OCI-LY7 (cell line): ENCODE data around the gene TRIM28. TPM values are rescaled to one million over a fixed set of nuclear protein-coding genes. Genes with fewer than 3 reads are reported as not detected.

Experiments
- BruUV-seq: library from RNA; stranded (reverse); fragments of 400-500 nt; replicated peaks from 2 replicates; lab custom pipeline; 2021; lab: Mats Ljungman, UMichigan
- CTCF ChIA-PET: fragments of 300-600 bp; sonication (Branson Sonifier 250); formaldehyde crosslinking; loops from one replicate; lab custom pipeline; 2022; ENCODE audit warnings: antibody characterized with exemption; ENCODE audit not compliant: unreplicated experiment; lab: Charles Lee
- POLR2A ChIA-PET: fragments of 300-600 bp; sonication (Branson Sonifier 250); formaldehyde crosslinking; loops from one replicate; lab custom pipeline; 2022; ENCODE audit warnings: antibody characterized with exemption; lab: Charles Lee
- DNase-seq: peaks from one replicate; pipeline ENCODE4 v3.0.0-alpha.2; 2015; ENCODE audit warnings: low spot score
- H2AFZ ChIP-seq: fragments of 200-600 bp; sonication (generic), shearing (Covaris generic); 2 replicates; pipeline ENCODE4 v1.6.1; 2014; ENCODE audit warnings: mild to moderate bottlenecking, antibody characterized with exemption, low read length, moderate library complexity
- H3K27ac ChIP-seq: fragments of 200-600 bp; sonication (generic); 2 replicates; pipeline ENCODE4 v1.5.1; 2014; ENCODE audit warnings: mixed run types, low read depth, mild to moderate bottlenecking, moderate library complexity, low read length, inconsistent platforms; ENCODE audit not compliant: poor library complexity, severe bottlenecking
- H3K36me3 ChIP-seq: fragments of 200-600 bp; sonication (generic); 2 replicates; pipeline ENCODE4 v1.6.1; 2014; ENCODE audit warnings: mild to moderate bottlenecking, antibody characterized with exemption, low read length, moderate library complexity, mixed read lengths; ENCODE audit not compliant: insufficient read depth
- H3K4me1 ChIP-seq: fragments of 200-600 bp; sonication (generic); 2 replicates; pipeline ENCODE4 v1.5.1; 2014; ENCODE audit warnings: mild to moderate bottlenecking, low read length; ENCODE audit not compliant: insufficient read depth, poor library complexity, severe bottlenecking
- H3K4me2 ChIP-seq: fragments of 200-600 bp; sonication (generic); 2 replicates; pipeline ENCODE4 v1.6.1; 2014; ENCODE audit warnings: mild to moderate bottlenecking, low read length
- H3K4me3 ChIP-seq: fragments of 200-600 bp; sonication (generic); 2 replicates; pipeline ENCODE4 v1.5.1; 2014; ENCODE audit warnings: mild to moderate bottlenecking, low read depth, low read length; ENCODE audit not compliant: poor library complexity, severe bottlenecking
- H3K79me2 ChIP-seq: fragments of 200-600 bp; sonication (generic); 2 replicates; pipeline ENCODE4 v1.6.1; 2016; ENCODE audit warnings: low read depth, mild to moderate bottlenecking, low read length, moderate library complexity, mixed read lengths; ENCODE audit not compliant: insufficient read depth
- H3K9me2 ChIP-seq: fragments of 200-600 bp; sonication (generic); 2 replicates; pipeline ENCODE4 v1.6.1; 2016; ENCODE audit warnings: mild to moderate bottlenecking, low read length, mixed read lengths; ENCODE audit not compliant: insufficient read depth
- H3K9me3 ChIP-seq: fragments of 200-600 bp; sonication (generic); 2 replicates; pipeline ENCODE4 v1.6.1; 2014; ENCODE audit warnings: mild to moderate bottlenecking, mixed run types, low read length, mixed read lengths
- H4K20me1 ChIP-seq: fragments of 200-600 bp; sonication (generic); 2 replicates; pipeline ENCODE4 v1.6.1; 2014; ENCODE audit warnings: mild to moderate bottlenecking, antibody characterized with exemption, low read length, moderate library complexity, mixed read lengths; ENCODE audit not compliant: insufficient read depth
- CTCF ChIP-seq: fragments of 200-600 bp; sonication (generic); conservative IDR thresholded peaks from 2 replicates; pipeline ENCODE4 v1.5.1; 2014; ENCODE audit warnings: mild to moderate bottlenecking, antibody characterized with exemption, low read length, moderate library complexity, mixed read lengths
- EZH2phosphoT487 ChIP-seq: fragments of 200-600 bp; sonication (generic); IDR thresholded peaks from 2 replicates; pipeline ENCODE4 v1.6.1; 2018; ENCODE audit warnings: low read depth, borderline replicate concordance, mild to moderate bottlenecking, mixed run types, antibody characterized with exemption, low read length, moderate library complexity, mixed read lengths
- intact Hi-C: fragments of 100-400 bp; cut with micrococcal nuclease; formaldehyde crosslinking; loops from one replicate; pipeline ENCODE4 v1.10.0; 2022; ENCODE audit not compliant: unreplicated experiment
- total RNA-seq, 2 experiments: library from RNA; depleted of rRNA in 1 of 2; stranded (reverse); fragments of >200 nt in 1 of 2; shearing (Covaris generic) in 1 of 2; gene quantifications; 2 replicates each; pipeline ENCODE4 v1.2.3, GENCODE V29; 2014 to 2022

The TRIM28 gene
- total RNA-seq, 2 experiments from 2014 or later: 601 to 729 TPM

GRCh38 chr19:58551577-58552471 is 8.0 kb downstream of the TRIM28 start:
- no peak overlapping the region for H3K27ac ChIP-seq
- H3K79me2 ChIP-seq: peaks cover 28% of the 10 kb centered on the region
- H3K4me2 ChIP-seq: no peak overlapping the region
- TF ChIP-seq CTCF (no peak), EZH2phosphoT487 (no peak)
- DNase-seq: no peak
- intact Hi-C loops: no loop called here
- no peak overlapping the region for H3K4me3 ChIP-seq
- CTCF ChIA-PET: no interaction called here
- H3K4me1 ChIP-seq: peaks cover 35% of the 10 kb centered on the region
- BruUV-seq: TSS peak; percentile 84
- no peaks in the 10 kb centered on the region for H3K9me3 ChIP-seq
- H4K20me1 ChIP-seq: peaks cover 16% of the 10 kb centered on the region
- no peak overlapping the region for H2AFZ ChIP-seq
- POLR2A ChIA-PET: interaction anchor here (1.8 kb wide), 1 partner anchor 8 kb away, joined by 8 read pairs; the partner anchor contains the start of gene TRIM28
- H3K9me2 ChIP-seq: no peaks in the 10 kb centered on the region
- peaks cover 93% of the 10 kb centered on the region for H3K36me3 ChIP-seq

DNA sequence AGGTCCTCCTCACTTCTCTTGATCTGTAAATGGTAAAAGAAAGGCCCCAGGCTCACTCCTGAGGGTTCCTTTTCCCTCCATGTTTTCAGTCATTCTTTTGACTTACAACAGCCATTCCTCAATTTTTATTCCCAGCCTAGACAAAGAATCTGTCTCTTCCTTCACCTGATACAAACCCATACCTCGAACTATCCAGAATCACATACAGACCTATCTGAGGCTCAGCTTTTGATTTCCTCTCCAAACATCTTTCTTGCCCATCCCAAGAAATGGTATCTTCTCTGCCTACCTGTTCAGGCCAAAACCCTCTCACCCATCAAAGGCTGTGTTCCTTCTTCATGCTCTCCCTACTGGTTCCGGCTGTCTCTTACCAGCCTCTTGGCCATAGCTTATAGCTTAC is 8.8 kb downstream of the TRIM28 start:
- H3K9me3 ChIP-seq: no peaks in the 10 kb centered on the region
- DNase-seq: no peak
- H3K79me2 ChIP-seq: peaks cover 28% of the 10 kb centered on the region
- peaks cover 9% of the 10 kb centered on the region; the same call in 1 of the 2 replicates for H4K20me1 ChIP-seq
- no peaks in the 10 kb centered on the region for H3K9me2 ChIP-seq
- CTCF ChIA-PET: interaction anchor here (0.6 kb wide), 1 partner anchor 29 kb away, joined by 4 read pairs; no protein-coding TSS in a partner anchor
- no TSS peak for BruUV-seq
- POLR2A ChIA-PET: interaction anchor here (1.8 kb wide), 1 partner anchor 9 kb away, joined by 8 read pairs; the partner anchor contains the start of gene TRIM28
- H3K4me1 ChIP-seq: peaks cover 32% of the 10 kb centered on the region
- no peak overlapping the region for H3K27ac ChIP-seq
- intact Hi-C loops: no loop called here
- H3K36me3 ChIP-seq: peaks cover 90% of the 10 kb centered on the region
- no peak for TF ChIP-seq CTCF
- no peak for TF ChIP-seq EZH2phosphoT487
- no peak overlapping the region for H3K4me2 ChIP-seq
- H2AFZ ChIP-seq: no peak overlapping the region
- no peak overlapping the region for H3K4me3 ChIP-seq
